HG03175 (cell line): ENCODE results near the gene PHETA1.

Experiments used
- ATAC-seq: cut with Tn5 transposase; IDR thresholded peaks from one replicate; pipeline ENCODE4 v1.9.1; 2021; ENCODE audit warnings: mild to moderate bottlenecking, moderate library complexity; ENCODE audit not compliant: unreplicated experiment

PHETA1 gene

DNA sequence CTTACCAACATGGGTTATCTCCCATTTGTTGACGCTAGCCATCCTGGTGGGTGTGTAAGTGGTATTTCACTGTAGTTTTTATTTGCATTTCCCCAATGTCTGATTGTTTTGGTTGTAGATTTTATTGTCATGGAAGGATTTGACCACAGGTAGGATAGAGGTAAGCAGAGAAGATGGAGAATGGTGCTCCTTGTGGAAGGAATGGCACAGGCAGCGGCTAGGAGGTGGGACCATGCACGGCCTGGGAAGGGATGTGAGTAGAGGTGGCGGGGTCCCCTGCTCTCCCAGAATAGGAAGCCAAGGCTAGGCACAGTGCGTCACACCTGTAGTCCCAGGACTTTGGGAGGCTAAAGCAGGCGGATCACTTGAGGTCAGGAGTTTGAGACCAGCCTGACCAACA, 41.4 kb downstream of the PHETA1 start:
- no peak for ATAC-seq

DNA sequence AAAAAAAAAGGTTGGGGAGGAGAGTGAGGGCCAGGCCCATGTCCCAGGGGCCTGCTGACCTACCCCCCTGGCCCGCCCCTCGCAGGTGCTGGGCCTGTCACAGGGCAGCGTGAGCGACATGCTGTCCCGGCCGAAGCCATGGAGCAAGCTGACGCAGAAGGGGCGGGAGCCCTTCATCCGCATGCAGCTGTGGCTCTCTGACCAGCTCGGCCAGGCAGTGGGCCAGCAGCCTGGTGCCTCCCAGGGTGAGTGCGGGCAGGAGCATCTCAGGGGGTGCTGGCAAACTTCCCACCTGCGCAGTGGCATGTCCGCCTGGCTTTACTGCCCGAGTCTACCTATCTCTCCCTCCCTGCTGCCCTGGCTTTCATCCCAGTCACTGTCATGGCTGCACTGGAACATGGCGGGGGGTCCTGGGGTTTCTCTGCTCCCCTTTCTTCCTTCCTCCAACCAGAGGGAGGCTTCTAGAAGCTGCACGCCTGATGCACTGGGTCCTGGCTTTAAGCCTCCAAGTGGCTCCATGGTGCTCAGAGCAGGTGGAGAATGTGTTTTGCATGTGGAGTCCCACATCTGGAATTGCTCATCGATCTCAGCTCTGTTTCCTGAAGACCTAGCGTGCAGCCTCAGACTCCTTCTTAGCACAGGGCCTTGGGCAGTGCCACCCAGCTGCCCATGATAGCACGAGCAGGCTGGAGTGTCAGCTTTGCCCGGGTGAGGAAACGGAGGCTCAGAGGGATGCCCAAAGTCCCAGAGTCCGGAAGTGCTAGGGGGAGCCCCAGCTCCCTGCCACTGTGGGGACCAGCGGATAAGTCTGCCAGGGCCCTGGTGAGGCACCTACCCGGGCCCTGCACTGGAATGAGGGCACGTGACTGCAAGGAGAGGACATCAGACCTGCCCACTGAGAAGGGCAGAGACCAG, 46.3 kb downstream of the PHETA1 start:
- ATAC-seq: no peak

DNA sequence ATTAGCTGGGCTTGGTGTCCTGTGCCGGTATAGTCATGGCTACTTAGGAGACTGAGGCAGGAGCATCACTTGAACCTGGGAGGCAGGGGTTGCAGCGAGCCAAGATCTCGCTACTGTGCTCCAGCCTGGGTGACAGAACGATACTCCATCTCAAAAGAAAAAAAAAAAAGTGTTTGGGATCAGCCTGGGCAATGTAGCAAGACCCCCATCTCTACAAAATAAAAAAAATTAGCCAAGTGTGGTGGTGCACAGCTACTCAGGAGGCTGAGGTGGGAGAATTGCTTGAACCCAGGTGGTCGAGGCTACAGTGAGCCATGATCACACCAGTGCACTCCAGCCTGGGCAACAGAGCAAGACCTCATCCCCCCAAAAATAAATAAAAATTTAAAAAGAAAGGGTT, 47.6 kb downstream of the PHETA1 start:
- no peak for ATAC-seq

DNA sequence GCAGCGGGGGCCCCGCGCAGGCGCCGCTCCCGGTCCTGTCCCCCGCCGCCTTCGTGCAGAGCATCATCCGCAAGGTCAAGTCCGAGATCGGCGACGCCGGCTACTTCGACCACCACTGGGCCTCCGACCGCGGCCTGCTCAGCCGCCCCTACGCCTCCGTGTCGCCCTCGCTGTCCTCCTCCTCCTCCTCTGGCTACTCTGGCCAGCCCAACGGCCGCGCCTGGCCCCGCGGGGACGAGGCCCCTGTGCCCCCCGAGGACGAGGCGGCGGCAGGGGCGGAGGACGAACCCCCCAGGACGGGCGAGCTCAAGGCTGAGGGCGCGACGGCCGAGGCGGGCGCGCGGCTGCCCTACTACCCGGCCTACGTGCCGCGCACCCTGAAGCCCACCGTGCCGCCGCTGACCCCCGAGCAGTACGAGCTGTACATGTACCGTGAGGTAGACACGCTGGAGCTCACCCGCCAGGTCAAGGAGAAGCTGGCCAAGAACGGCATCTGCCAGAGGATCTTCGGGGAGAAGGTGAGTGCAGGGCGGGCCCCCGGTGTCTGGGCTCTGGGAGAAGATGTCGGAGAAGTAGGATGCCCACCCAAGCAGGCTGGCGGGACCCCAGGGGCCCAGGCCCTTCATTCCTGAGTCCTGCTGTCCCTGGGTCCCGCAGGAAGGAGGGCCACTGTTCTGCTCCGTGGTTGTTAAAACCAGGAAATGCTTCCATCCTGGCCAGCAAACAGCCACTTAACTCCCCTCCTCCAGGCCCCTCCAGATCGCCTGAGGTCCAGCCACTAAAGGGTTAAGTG, 48.4 kb downstream of the PHETA1 start:
- ATAC-seq: no peak

DNA sequence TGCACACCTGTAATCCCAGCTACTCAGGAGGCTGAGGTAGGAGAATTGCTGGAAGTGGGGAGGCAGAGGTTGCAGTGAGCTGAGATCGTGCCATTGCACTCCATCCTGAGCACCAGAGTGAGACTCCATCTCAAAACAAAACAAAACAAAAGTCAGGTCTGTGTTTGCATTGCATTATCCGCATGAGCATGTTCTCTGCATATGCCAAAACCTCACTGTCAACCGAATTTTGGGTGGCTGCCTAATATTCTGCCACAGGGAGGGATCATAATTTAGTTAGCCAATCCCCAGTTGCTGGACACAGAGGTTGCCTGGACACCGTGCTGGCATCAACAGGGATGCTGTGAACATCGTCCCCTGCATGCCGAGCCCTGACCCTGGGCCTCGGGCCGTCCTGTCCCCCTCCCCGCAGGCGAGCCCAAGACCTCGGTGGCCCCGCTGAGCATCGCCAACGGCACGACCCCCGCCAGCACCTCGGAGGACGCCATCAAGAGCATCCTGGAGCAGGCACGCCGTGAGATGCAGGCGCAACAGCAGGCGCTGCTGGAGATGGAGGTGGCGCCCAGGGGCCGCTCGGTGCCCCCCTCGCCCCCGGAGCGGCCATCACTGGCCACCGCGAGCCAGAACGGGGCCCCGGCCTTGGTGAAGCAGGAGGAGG, 49.2 kb downstream of the PHETA1 start:
- no peak for ATAC-seq

DNA sequence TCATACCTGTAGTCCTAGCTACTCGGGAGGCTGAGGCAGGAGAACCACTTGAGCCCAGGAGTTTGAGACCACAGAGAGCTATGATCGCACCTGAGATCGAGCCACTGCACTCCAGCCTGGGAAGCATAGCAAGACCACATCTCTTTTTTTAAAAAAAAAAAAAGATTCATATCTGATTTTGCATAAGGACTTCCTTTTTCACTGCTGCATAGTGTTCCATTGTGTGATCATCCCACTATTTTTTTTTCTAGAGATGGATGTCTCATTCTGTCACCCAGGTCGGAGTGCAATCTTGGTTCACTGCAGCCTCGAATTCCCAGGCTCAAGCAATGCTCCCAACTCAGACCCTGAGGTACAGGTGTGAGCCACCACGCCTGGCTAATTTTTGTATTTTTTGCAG, 50.4 kb downstream of the PHETA1 start:
- ATAC-seq: no peak

DNA sequence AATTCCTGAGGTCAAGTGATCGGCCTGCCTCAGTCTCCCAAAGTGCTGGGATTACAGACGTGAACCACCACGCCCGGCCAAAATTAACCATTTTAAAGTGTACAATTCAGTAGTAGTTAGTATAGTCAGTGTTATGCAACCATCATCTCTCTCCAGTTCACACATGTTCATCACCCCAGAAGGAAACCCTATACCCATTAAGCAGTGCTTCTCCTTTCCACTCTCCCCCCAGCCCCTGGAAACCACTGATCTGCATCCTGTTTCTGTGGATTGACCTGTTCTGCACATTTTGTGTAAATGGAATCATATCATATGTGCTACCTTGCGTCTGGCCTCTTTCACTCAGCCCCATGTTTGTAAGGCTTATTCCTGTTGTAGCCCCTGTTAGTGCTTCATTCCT, 52.2 kb downstream of the PHETA1 start:
- no peak for ATAC-seq

DNA sequence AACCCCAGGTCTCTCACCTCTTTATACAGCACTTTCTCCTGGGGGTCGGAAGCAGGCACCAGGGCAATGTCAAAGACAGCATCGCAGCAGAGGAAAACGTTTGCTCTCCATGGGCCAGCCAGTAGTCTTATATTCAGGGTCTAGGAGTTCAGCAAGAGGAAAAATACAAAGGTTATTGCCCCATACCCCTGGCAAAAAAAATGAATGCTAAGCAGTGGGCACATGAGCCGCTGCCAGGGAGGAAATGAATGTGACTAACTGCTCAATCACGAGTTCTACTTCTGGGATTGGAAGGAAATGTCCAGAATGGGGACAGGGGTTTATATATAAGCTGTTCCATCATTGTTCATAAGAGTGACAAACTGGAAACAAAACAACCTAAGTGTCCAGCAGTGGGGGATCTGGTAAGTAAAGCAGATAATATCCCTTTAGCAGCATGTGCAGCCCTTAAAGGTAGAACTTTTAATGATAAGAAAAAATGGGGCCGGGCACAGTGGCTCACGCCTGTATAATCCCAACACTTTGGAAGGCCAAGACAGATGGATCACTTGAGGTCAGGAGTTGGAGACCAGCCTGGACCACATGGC, 53.8 kb downstream of the PHETA1 start:
- ATAC-seq: no peak

DNA sequence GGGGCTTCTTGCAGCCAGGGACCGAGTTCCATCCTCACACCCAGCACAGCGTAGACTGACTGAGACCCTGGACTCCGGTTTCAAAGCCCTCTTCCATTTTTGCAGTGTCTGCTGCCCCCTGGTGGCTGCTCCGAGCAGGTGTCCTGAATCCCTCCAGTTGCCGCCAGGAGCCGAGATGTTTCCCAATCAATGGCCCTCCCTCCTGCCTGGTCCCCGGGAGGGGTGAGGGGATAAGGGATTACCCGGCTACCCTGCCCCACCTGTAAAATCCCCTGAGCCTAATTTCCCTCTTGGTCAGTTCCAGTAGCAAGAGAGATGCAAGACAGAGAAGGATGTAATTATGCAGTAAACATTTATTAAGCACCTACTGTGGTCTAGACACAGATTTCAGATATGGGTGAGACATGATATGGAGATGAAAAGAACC, 55.0 kb downstream of the PHETA1 start:
- ATAC-seq: no peak

DNA sequence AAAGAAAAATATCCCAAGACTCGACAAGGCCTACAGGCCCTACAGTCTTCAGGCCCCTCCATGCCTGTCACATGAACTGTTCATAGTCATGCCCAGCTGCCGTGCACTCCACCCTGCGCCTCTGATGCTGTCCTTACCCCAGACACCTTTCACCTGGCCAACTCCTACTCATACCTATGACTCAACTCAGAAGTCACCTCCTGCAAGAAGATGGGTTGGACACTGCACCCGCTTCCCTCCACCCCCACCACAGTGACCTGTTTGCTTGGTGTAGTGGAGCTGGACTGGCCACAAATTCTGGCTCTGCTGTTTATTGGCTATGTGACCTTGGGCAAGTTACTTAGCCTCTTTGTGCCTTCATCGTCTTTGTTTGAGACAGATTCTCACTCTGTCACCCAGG, 56.2 kb downstream of the PHETA1 start:
- no peak for ATAC-seq

DNA sequence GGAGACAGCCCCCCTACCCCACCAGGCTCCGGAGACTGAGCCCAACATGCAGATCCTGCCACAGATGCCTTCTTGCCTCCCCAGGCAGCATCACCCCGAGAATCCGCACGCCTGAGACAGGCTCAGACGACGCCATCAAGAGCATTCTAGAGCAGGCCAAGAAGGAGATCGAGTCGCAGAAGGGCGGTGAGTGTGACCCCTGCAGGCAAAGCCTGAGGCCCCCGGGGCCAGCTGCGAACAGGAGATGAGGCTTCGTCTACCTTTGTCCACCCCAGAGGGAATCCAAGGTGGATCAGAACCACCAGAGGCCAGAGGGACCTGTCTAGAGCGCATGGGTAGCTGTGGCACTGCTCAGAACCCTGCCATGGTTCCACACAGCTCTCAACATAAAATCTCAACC, 56.9 kb downstream of the PHETA1 start:
- ATAC-seq: no peak

DNA sequence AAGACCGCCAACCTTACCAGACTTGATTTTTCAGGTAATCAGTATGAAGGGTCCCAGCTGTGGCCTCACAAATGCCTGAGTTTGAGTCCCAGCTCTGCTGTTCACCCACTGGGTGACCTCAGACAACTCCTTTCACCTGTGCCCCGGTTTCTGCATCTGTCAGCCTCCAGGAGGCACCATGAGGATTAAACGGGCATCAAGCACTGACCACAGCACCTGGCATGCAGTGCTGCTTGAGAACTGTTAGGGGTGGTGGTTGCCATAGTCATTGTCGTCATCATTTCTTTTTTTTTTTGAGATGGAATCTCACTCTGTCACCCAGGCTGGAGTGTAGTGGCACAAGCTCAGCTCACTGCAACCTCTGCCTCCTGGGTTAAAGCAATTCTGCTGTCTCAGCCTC, 57.9 kb downstream of the PHETA1 start:
- no peak for ATAC-seq
